ENCODE measurements around the gene DGKG. TPM values are rescaled to one million over a fixed set of nuclear protein-coding genes. Genes with fewer than 3 reads are reported as not detected.

DGKG gene
- total and polyA plus RNA-seq, 9 of the 15 experiments (the other 6 are each of a cell fraction or from before 2014, with no cell fraction given) = 0.01 to 0.36 (median 0.15) TPM

DNA sequence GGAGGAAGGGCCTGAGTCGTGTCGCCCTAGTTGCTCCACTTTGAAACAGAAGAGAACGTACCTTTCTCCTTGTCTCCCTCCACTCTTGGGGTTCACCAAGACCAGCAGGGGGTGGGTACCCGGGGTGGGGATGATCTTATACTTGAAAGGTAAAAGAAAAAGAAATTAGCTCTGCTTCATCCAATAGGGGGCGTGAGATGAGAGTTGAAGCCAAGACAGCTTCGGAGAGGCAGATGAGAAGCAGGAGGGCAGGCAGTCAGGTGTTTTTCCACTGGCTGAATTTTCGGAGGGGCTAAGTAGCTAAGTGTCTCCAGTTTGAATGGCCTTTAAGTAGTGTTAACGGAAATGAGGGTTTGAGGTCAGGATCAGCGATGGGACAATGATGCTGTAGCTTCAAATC is 100.4 kb downstream of the DGKG start (continued):
- TF ChIP-seq, protein P1, sequence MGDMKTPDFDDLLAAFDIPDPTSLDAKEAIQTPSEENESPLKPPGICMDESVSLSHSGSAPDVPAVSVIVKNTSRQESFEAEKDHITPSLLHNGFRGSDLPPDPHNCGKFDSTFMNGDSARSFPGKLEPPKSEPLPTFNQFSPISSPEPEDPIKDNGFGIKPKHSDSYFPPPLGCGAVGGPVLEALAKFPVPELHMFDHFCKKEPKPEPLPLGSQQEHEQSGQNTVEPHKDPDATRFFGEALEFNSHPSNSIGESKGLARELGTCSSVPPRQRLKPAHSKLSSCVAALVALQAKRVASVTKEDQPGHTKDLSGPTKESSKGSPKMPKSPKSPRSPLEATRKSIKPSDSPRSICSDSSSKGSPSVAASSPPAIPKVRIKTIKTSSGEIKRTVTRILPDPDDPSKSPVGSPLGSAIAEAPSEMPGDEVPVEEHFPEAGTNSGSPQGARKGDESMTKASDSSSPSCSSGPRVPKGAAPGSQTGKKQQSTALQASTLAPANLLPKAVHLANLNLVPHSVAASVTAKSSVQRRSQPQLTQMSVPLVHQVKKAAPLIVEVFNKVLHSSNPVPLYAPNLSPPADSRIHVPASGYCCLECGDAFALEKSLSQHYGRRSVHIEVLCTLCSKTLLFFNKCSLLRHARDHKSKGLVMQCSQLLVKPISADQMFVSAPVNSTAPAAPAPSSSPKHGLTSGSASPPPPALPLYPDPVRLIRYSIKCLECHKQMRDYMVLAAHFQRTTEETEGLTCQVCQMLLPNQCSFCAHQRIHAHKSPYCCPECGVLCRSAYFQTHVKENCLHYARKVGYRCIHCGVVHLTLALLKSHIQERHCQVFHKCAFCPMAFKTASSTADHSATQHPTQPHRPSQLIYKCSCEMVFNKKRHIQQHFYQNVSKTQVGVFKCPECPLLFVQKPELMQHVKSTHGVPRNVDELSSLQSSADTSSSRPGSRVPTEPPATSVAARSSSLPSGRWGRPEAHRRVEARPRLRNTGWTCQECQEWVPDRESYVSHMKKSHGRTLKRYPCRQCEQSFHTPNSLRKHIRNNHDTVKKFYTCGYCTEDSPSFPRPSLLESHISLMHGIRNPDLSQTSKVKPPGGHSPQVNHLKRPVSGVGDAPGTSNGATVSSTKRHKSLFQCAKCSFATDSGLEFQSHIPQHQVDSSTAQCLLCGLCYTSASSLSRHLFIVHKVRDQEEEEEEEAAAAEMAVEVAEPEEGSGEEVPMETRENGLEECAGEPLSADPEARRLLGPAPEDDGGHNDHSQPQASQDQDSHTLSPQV (IDR thresholded peaks at IDR 0.05) = no peak
- TF ChIP-seq POU5F1 (IDR thresholded peaks at IDR 0.05; ENCODE audit: borderline replicate concordance, low read depth, low read length, partially characterized antibody) = no peak
- TF ChIP-seq CCAR2 (IDR thresholded peaks at IDR 0.05; ENCODE audit: low read depth, low read length) = no peak
- no peak for TF ChIP-seq BRD4 (IDR thresholded peaks at IDR 0.05)
- TF ChIP-seq, protein P2, sequence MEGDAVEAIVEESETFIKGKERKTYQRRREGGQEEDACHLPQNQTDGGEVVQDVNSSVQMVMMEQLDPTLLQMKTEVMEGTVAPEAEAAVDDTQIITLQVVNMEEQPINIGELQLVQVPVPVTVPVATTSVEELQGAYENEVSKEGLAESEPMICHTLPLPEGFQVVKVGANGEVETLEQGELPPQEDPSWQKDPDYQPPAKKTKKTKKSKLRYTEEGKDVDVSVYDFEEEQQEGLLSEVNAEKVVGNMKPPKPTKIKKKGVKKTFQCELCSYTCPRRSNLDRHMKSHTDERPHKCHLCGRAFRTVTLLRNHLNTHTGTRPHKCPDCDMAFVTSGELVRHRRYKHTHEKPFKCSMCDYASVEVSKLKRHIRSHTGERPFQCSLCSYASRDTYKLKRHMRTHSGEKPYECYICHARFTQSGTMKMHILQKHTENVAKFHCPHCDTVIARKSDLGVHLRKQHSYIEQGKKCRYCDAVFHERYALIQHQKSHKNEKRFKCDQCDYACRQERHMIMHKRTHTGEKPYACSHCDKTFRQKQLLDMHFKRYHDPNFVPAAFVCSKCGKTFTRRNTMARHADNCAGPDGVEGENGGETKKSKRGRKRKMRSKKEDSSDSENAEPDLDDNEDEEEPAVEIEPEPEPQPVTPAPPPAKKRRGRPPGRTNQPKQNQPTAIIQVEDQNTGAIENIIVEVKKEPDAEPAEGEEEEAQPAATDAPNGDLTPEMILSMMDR (IDR thresholded peaks at IDR 0.05 in 2 of 3, conservative IDR thresholded peaks at IDR 0.05 in 1 of 3; ENCODE audit: insufficient read depth in 2 of 3, low read depth in 1 of 3, low read length in 3 of 3) = peak; percentile 37 to 45 (median 38); a peak in 5 of 6 replicates
- no peak for TF ChIP-seq ELF1 (tag; IDR thresholded peaks at IDR 0.05)
- TF ChIP-seq, protein P3, sequence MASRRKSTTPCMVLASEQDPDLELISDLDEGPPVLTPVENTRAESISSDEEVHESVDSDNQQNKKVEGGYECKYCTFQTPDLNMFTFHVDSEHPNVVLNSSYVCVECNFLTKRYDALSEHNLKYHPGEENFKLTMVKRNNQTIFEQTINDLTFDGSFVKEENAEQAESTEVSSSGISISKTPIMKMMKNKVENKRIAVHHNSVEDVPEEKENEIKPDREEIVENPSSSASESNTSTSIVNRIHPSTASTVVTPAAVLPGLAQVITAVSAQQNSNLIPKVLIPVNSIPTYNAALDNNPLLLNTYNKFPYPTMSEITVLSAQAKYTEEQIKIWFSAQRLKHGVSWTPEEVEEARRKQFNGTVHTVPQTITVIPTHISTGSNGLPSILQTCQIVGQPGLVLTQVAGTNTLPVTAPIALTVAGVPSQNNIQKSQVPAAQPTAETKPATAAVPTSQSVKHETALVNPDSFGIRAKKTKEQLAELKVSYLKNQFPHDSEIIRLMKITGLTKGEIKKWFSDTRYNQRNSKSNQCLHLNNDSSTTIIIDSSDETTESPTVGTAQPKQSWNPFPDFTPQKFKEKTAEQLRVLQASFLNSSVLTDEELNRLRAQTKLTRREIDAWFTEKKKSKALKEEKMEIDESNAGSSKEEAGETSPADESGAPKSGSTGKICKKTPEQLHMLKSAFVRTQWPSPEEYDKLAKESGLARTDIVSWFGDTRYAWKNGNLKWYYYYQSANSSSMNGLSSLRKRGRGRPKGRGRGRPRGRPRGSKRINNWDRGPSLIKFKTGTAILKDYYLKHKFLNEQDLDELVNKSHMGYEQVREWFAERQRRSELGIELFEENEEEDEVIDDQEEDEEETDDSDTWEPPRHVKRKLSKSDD (conservative IDR thresholded peaks at IDR 0.05; ENCODE audit: low read length) = no peak
